SK-N-SH (cell line): ENCODE measurements around the gene LIG1. TPM values are rescaled to one million over a fixed set of nuclear protein-coding genes. Genes with fewer than 3 reads are reported as not detected.

Source experiments
- CTCF ChIA-PET: fragments of 300-600, 350-600 bp; formaldehyde crosslinking; extraction: SDS; loops from one replicate; lab custom pipeline; 2021; lab: Yijun Ruan, JAX
- POLR2A ChIA-PET: fragments of 350-600 bp; sonication (Branson Sonifier 250); formaldehyde crosslinking; extraction: SDS; loops from one replicate; lab custom pipeline; 2020; ENCODE audit warnings: antibody characterized with exemption, inconsistent platforms; lab: Yijun Ruan, JAX
- DNase-seq: peaks from one replicate; pipeline ENCODE4 v3.0.0; 2012
- H2AFZ ChIP-seq: fragments of 200-600 bp; sonication (generic); 2 replicates; pipeline ENCODE4 v1.8.1; 2016; ENCODE audit warnings: antibody characterized with exemption, mild to moderate bottlenecking, low read depth
- H3F3A ChIP-seq: fragments of 200-600 bp; sonication (generic); replicated peaks from 2 replicates; pipeline ENCODE3; 2016; ENCODE audit warnings: antibody characterized with exemption, mild to moderate bottlenecking; ENCODE audit not compliant: insufficient read depth
- H3K27ac ChIP-seq, 2 experiments: fragments of 200-500 bp in 1 of 2; fragments of 200-600 bp in 1 of 2; sonication (Bioruptor generic) in 1 of 2; sonication (generic), shearing (Covaris generic) in 1 of 2; 2 replicates each; pipeline versions ENCODE4 v1.5.1 to v1.6.1; 2014 to 2016; ENCODE audit warnings: low read depth in 2 of 2, inconsistent platforms in 1 of 2, low read length in 1 of 2, mild to moderate bottlenecking in 1 of 2, mixed read lengths in 1 of 2
- H3K27me3 ChIP-seq: fragments of 200-600 bp; sonication (generic), shearing (Covaris generic); 2 replicates; pipeline ENCODE4 v1.6.1; 2016; ENCODE audit warnings: mixed run types; ENCODE audit not compliant: insufficient read depth
- H3K36me3 ChIP-seq, 2 experiments: fragments of 200-500 bp in 1 of 2; fragments of 200-600 bp in 1 of 2; sonication (Bioruptor generic) in 1 of 2; sonication (generic) in 1 of 2; replicated peaks in 1 of 2; 2 replicates each; pipeline versions ENCODE3 to v1.5.1; 2014 to 2016; ENCODE audit warnings: low read length in 1 of 2, mild to moderate bottlenecking in 1 of 2; ENCODE audit not compliant: insufficient read depth in 2 of 2, control insufficient read depth in 1 of 2
- H3K4me1 ChIP-seq, 2 experiments: fragments of 200-500 bp in 1 of 2; fragments of 200-600 bp in 1 of 2; sonication (Bioruptor generic) in 1 of 2; sonication (generic), shearing (Covaris generic) in 1 of 2; 2 replicates each; pipeline versions ENCODE4 v1.5.1 to v1.6.1; 2014 to 2016; ENCODE audit warnings: low read depth in 1 of 2, low read length in 1 of 2, mixed run types in 1 of 2; ENCODE audit not compliant: insufficient read depth in 2 of 2, control insufficient read depth in 1 of 2
- H3K4me2 ChIP-seq: fragments of 200-600 bp; sonication (generic), shearing (Covaris generic); 2 replicates; pipeline ENCODE4 v1.6.1; 2017; ENCODE audit warnings: mixed run types
- H3K4me3 ChIP-seq, 2 experiments: fragments of 200-500 bp in 1 of 2; fragments of 200-600 bp in 1 of 2; sonication (Bioruptor generic) in 1 of 2; sonication (generic), shearing (Covaris generic) in 1 of 2; 2 replicates each; pipeline versions ENCODE4 v1.5.1 to v1.8.1; 2014 to 2016; ENCODE audit warnings: low read depth in 2 of 2, inconsistent platforms in 1 of 2, low read length in 1 of 2, mild to moderate bottlenecking in 1 of 2, mixed read lengths in 1 of 2, moderate library complexity in 1 of 2
- H3K79me2 ChIP-seq: fragments of 200-600 bp; sonication (generic); 2 replicates; pipeline ENCODE4 v1.8.1; 2017; ENCODE audit warnings: mild to moderate bottlenecking; ENCODE audit not compliant: insufficient read depth
- H3K9ac ChIP-seq: fragments of 200-600 bp; sonication (generic); 2 replicates; pipeline ENCODE4 v1.6.1; 2017; ENCODE audit warnings: mixed run types
- H3K9me2 ChIP-seq: fragments of 200-600 bp; sonication (generic); 2 replicates; pipeline ENCODE4 v1.6.1; 2017; ENCODE audit warnings: mixed run types
- H3K9me3 ChIP-seq: fragments of 200-600 bp; sonication (generic); 2 replicates; pipeline ENCODE4 v1.6.1; 2017; ENCODE audit warnings: mixed run types, mild to moderate bottlenecking, moderate library complexity
- H4K20me1 ChIP-seq: fragments of 200-600 bp; sonication (generic); 2 replicates; pipeline ENCODE4 v1.6.1; 2017; ENCODE audit warnings: mild to moderate bottlenecking, mixed run types; ENCODE audit not compliant: insufficient read depth
- CHD2 ChIP-seq: fragments of 150-350 bp; IDR thresholded peaks from 2 replicates; pipeline ENCODE4 v1.6.1; 2018; ENCODE audit warnings: low read length; ENCODE audit not compliant: partially characterized antibody
- ELF1 ChIP-seq: IDR thresholded peaks from 2 replicates; pipeline ENCODE4 v1.4.0; 2012
- MAX ChIP-seq: IDR thresholded peaks from 2 replicates; pipeline ENCODE4 v1.4.0; 2012; ENCODE audit warnings: low read depth
- NFIC ChIP-seq: IDR thresholded peaks from 2 replicates; pipeline ENCODE4 v1.4.0; 2012; ENCODE audit warnings: borderline replicate concordance
- NRF1 ChIP-seq: IDR thresholded peaks from 2 replicates; pipeline ENCODE4 v1.6.1; 2012; ENCODE audit warnings: low read depth, mild to moderate bottlenecking, low read length
- PBX3 ChIP-seq: IDR thresholded peaks from 2 replicates; pipeline ENCODE4; 2012
- POLR2AphosphoS5 ChIP-seq: IDR thresholded peaks from 2 replicates; pipeline ENCODE4 v1.6.1; 2012; ENCODE audit warnings: low read depth, low read length
- RFX5 ChIP-seq: IDR thresholded peaks from 2 replicates; pipeline ENCODE4 v1.6.1; 2012; ENCODE audit warnings: mild to moderate bottlenecking, improper control_type of control experiment, low read length
- RXRA ChIP-seq: IDR thresholded peaks from 2 replicates; pipeline ENCODE4 v1.4.0; 2012; ENCODE audit warnings: low read depth, mild to moderate bottlenecking, borderline replicate concordance
- SIN3A ChIP-seq: IDR thresholded peaks from 2 replicates; pipeline ENCODE4 v1.6.1; 2012; ENCODE audit warnings: low read depth, mild to moderate bottlenecking, low read length, moderate library complexity, borderline replicate concordance
- TAF1 ChIP-seq: IDR thresholded peaks from 2 replicates; pipeline ENCODE4 v1.6.1; 2012; ENCODE audit warnings: low read depth, mild to moderate bottlenecking, low read length, moderate library complexity, borderline replicate concordance
- TCF12 ChIP-seq: IDR thresholded peaks from 2 replicates; pipeline ENCODE4 v1.4.0; 2012
- USF1 ChIP-seq: IDR thresholded peaks from 2 replicates; pipeline ENCODE4 v1.4.0; 2012; ENCODE audit warnings: low read depth, borderline replicate concordance
- USF2 ChIP-seq: fragments of 150-350 bp; IDR thresholded peaks from 2 replicates; pipeline ENCODE4 v1.6.1; 2017; ENCODE audit warnings: antibody characterized with exemption, low read length, low read depth, borderline replicate concordance
- YY1 ChIP-seq: IDR thresholded peaks from 2 replicates; pipeline ENCODE4 v1.4.0; 2012; ENCODE audit warnings: low read depth, mild to moderate bottlenecking
- ZBTB33 ChIP-seq: IDR thresholded peaks from 2 replicates; pipeline ENCODE4 v1.4.0; 2012; ENCODE audit warnings: low read depth, borderline replicate concordance
- WGBS: methylation state at CpG from one replicate; pipeline ENCODE4 v1.1.6; 2017; ENCODE audit warnings: low lambda C conversion rate; 5-methylcytosine and 5-hydroxymethylcytosine counted together
- polyA plus RNA-seq, 3 experiments: library from polyadenylated mRNA; depleted of rRNA; stranded (reverse); fragments of >200 nt; gene quantifications; 2 replicates each; pipeline ENCODE4 v1.2.3, GENCODE V29; 2012
- TF ChIP-seq, protein P1 (sequence below): IDR thresholded peaks from 2 replicates; pipeline ENCODE4 v1.6.1; 2012; ENCODE audit warnings: mild to moderate bottlenecking, low read depth, low read length, moderate library complexity

Gene LIG1
- polyA plus RNA-seq, 1 of the 3 experiments (the other 2 are of a cell fraction): 53.0 TPM

DNA sequence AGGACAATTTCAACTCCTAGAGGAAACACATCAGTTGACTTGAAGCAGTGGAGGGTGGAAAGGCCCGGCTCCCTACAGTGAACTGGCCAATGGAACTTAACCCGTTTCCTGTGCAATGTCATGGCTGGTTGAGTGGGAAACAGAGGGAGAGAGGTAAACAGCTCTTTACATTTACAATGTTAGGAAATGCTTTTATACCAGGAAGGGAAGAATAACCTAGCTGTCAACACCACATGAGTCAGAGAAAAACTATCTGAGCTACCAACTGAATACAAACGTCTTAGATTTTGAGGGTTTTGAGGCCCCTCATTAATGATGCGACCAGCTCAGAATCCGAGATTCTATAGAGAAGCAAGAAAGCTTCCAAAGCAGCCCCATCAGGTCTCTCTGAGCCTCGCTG is 48.9 kb upstream of the LIG1 start:
- no peaks in the 10 kb centered on the region for H3K27me3 ChIP-seq
- peaks cover 4% of the 10 kb centered on the region for H3F3A ChIP-seq
- no peaks in the 10 kb centered on the region for H3K79me2 ChIP-seq
- TF ChIP-seq POLR2AphosphoS5 (no peak), ZBTB33 (no peak), MAX (no peak), RXRA (no peak), USF2 (no peak), USF1 (no peak), PBX3 (no peak), TCF12 (no peak), NRF1 (no peak), RFX5 (no peak), ELF1 (no peak)
- DNase-seq: no peak
- H3K9me2 ChIP-seq: no peaks in the 10 kb centered on the region
- H3K36me3 ChIP-seq: peaks cover 0 to 6% of the 10 kb centered on the region in 2 experiments
- 83% methylated on average over 6 of the region's 6 CpGs for WGBS
- no peaks in the 10 kb centered on the region for H3K9me3 ChIP-seq
- H3K9ac ChIP-seq: no peak overlapping the region
- H4K20me1 ChIP-seq: no peaks in the 10 kb centered on the region
- CTCF ChIA-PET: no interaction called here
- no peak overlapping the region for H2AFZ ChIP-seq
- POLR2A ChIA-PET: no interaction called here
- H3K4me2 ChIP-seq: no peak overlapping the region
- no peak overlapping the region for H3K27ac ChIP-seq
- no peak overlapping the region for H3K4me3 ChIP-seq
- no peaks in the 10 kb centered on the region; a peak in 1 of 4 replicates for H3K4me1 ChIP-seq

GRCh38 chr19:48216933-48217332 is 46.8 kb upstream of the LIG1 start:
- Histone ChIP-seq H3K27me3 (no peaks in the 10 kb centered on the region), H2AFZ (no peak overlapping the region), H4K20me1 (no peaks in the 10 kb centered on the region), H3K79me2 (no peaks in the 10 kb centered on the region), H3K36me3 (peaks cover 4 to 6% of the 10 kb centered on the region in 2 experiments), H3K4me1 (no peaks in the 10 kb centered on the region; a peak in 1 of 4 replicates), H3F3A (peaks cover 4% of the 10 kb centered on the region), H3K9ac (no peak overlapping the region), H3K9me2 (no peaks in the 10 kb centered on the region), H3K27ac (no peak overlapping the region)
- POLR2A ChIA-PET: no interaction called here
- CTCF ChIA-PET: interaction anchor here (2.4 kb wide), 1 partner anchor 13 kb away, joined by 9 read pairs; no protein-coding TSS in a partner anchor
- no peak for DNase-seq
- TF ChIP-seq TAF1 (no peak), SIN3A (no peak), RFX5 (no peak), YY1 (no peak), NFIC (no peak), ZBTB33 (no peak), RXRA (no peak), CHD2 (no peak), ELF1 (no peak)
- TF ChIP-seq, protein P1, sequence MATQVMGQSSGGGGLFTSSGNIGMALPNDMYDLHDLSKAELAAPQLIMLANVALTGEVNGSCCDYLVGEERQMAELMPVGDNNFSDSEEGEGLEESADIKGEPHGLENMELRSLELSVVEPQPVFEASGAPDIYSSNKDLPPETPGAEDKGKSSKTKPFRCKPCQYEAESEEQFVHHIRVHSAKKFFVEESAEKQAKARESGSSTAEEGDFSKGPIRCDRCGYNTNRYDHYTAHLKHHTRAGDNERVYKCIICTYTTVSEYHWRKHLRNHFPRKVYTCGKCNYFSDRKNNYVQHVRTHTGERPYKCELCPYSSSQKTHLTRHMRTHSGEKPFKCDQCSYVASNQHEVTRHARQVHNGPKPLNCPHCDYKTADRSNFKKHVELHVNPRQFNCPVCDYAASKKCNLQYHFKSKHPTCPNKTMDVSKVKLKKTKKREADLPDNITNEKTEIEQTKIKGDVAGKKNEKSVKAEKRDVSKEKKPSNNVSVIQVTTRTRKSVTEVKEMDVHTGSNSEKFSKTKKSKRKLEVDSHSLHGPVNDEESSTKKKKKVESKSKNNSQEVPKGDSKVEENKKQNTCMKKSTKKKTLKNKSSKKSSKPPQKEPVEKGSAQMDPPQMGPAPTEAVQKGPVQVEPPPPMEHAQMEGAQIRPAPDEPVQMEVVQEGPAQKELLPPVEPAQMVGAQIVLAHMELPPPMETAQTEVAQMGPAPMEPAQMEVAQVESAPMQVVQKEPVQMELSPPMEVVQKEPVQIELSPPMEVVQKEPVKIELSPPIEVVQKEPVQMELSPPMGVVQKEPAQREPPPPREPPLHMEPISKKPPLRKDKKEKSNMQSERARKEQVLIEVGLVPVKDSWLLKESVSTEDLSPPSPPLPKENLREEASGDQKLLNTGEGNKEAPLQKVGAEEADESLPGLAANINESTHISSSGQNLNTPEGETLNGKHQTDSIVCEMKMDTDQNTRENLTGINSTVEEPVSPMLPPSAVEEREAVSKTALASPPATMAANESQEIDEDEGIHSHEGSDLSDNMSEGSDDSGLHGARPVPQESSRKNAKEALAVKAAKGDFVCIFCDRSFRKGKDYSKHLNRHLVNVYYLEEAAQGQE: no peak
- TF ChIP-seq, all 33 proteins: peak for 0
- Histone ChIP-seq H3K9me3 (no peaks in the 10 kb centered on the region), H3K4me3 (no peak overlapping the region), H3K4me2 (no peak overlapping the region)
- 95% methylated on average over 14 of the region's 14 CpGs for WGBS
